Bronchial epithelial cell (primary cell): ENCODE data around the gene NELL1. TPM values are rescaled to one million over a fixed set of nuclear protein-coding genes. Genes with fewer than 3 reads are reported as not detected.

Experiments used
- DNase-seq: peaks from one replicate; pipeline ENCODE4 v3.0.0-alpha.2; 2010; ENCODE audit warnings: low read depth
- FAIRE-seq: peaks from 2 replicates; lab custom pipeline; 2011; peaks lifted over from hg19 to GRCh38; lab: Jason Lieb, UNC
- H3K27me3 ChIP-seq: 2 replicates; pipeline ENCODE4 v1.5.1; 2011; ENCODE audit warnings: low read length; ENCODE audit not compliant: control insufficient read depth, insufficient read depth
- H3K36me3 ChIP-seq: 2 replicates; pipeline ENCODE4 v1.5.1; 2011; ENCODE audit warnings: low read length; ENCODE audit not compliant: control insufficient read depth, insufficient read depth
- H3K4me3 ChIP-seq: 2 replicates; pipeline ENCODE4 v1.5.1; 2011; ENCODE audit warnings: mild to moderate bottlenecking, low read depth, low read length, control low read depth
- CTCF ChIP-seq: IDR thresholded peaks from 2 replicates; pipeline ENCODE4 v1.5.1; 2011; ENCODE audit warnings: mild to moderate bottlenecking, moderate library complexity, low read length, control low read depth, inconsistent platforms; ENCODE audit not compliant: insufficient read depth, severe bottlenecking
- total RNA-seq: library from RNA; depleted of rRNA; stranded (reverse); fragments of >200 nt; gene quantifications from 2 replicates; pipeline ENCODE4 v1.2.1, GENCODE V29; 2014

The NELL1 gene
- total RNA-seq, 1 donor from 2014 or later = not detected

- Histone ChIP-seq H3K4me3 (no peak overlapping the region), H3K36me3 (no peaks in the 10 kb centered on the region), H3K27me3 (peaks cover 4% of the 10 kb centered on the region)
- DNase-seq (no peak), FAIRE-seq (no peak)
- TF ChIP-seq CTCF = no peak
These were observed 7.3 kb downstream of the NELL1 start for GRCh38 chr11:20676658-20677057.

- FAIRE-seq (no peak), DNase-seq (no peak)
- Histone ChIP-seq H3K4me3 (no peak overlapping the region), H3K27me3 (no peaks in the 10 kb centered on the region), H3K36me3 (no peaks in the 10 kb centered on the region)
- TF ChIP-seq CTCF = no peak
These were observed 19.4 kb downstream of the NELL1 start for GRCh38 chr11:20688761-20689160.

- DNase-seq (no peak), FAIRE-seq (no peak)
- Histone ChIP-seq H3K4me3 (no peak overlapping the region), H3K36me3 (no peaks in the 10 kb centered on the region), H3K27me3 (no peaks in the 10 kb centered on the region)
- TF ChIP-seq CTCF = no peak
These were observed 38.5 kb downstream of the NELL1 start for GRCh38 chr11:20707876-20708275.

DNA sequence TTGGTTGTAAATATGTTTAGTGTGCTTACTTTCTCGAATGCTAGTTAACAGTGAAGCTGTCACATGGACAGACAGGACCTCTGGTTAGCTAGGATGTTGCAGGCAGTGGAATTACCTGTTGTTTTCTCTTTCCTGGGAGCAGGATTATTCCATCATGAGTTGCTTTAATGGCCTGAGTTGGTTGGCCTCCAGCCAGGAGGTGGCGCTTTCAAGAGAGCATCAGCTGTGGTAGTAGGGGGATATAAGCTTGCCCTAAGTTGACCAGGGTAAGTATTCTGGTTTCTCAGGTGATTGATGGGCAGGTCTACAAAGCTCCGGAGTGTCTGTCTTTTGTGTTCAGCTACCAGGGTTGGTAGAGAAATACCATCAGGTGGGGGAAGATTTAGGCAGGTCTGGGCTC, 43.5 kb downstream of the NELL1 start:
- Histone ChIP-seq H3K4me3 (no peak overlapping the region), H3K27me3 (no peaks in the 10 kb centered on the region), H3K36me3 (no peaks in the 10 kb centered on the region)
- TF ChIP-seq CTCF = no peak
- DNase-seq = no peak
- FAIRE-seq = no peak

DNA sequence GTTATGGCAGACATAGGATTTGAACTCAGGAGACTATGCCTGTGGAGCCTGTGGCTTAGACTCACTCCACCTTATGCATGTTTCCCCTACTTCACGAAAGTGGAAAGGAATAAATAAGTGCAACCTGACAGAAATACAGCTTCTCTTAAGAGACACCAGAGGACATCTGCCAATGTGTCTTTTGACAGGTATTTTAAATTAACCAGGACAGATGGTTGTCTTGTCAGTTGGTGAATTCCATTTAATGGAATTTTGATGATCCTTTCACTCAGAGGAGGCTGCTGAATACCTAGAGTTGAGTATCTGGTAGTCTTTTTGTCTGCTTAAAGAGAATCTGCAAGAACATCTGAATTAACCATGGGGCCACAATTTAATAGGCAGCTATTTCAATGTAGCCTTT, 46.1 kb downstream of the NELL1 start:
- Histone ChIP-seq H3K36me3 (no peaks in the 10 kb centered on the region), H3K4me3 (no peak overlapping the region), H3K27me3 (no peaks in the 10 kb centered on the region)
- no peak for TF ChIP-seq CTCF
- no peak for FAIRE-seq
- no peak for DNase-seq

DNA sequence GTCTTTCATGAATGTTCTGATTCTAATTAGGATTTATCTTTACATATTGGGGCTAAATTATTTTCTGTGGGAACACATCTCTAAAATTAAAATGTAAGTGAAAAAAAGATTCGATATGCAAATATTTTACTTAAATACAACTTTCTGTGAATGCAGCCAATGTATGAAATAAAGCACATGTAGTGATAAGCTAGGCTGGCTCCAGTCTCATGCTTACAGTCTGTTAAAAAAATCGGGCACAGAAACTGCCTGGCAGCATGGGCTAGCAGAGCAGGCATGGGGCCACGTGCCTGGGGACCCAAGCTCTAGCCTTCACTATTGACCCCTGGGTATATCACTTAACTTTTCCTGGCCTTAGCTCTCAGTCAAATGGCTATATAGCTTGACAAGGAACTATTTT, 46.5 kb downstream of the NELL1 start:
- Histone ChIP-seq H3K36me3 (no peaks in the 10 kb centered on the region), H3K4me3 (no peak overlapping the region), H3K27me3 (no peaks in the 10 kb centered on the region)
- TF ChIP-seq CTCF = no peak
- FAIRE-seq (no peak), DNase-seq (no peak)
